ENCODE measurements around the gene SOX8.

GRCh38 chr16:1008085-1008484, 26.5 kb downstream of the SOX8 start:
- TF ChIP-seq CTCF (IDR thresholded peaks at IDR 0.05): no peak
- TF ChIP-seq POLR2A (IDR thresholded peaks at IDR 0.05): no peak
